ENCODE results near the gene DUSP1. TPM values are rescaled to one million over a fixed set of nuclear protein-coding genes. Genes with fewer than 3 reads are reported as not detected.

The DUSP1 gene
- total and polyA plus RNA-seq, 2 of the 4 experiments (the other 2 are of a cell fraction): 304 to 467 TPM

DNA sequence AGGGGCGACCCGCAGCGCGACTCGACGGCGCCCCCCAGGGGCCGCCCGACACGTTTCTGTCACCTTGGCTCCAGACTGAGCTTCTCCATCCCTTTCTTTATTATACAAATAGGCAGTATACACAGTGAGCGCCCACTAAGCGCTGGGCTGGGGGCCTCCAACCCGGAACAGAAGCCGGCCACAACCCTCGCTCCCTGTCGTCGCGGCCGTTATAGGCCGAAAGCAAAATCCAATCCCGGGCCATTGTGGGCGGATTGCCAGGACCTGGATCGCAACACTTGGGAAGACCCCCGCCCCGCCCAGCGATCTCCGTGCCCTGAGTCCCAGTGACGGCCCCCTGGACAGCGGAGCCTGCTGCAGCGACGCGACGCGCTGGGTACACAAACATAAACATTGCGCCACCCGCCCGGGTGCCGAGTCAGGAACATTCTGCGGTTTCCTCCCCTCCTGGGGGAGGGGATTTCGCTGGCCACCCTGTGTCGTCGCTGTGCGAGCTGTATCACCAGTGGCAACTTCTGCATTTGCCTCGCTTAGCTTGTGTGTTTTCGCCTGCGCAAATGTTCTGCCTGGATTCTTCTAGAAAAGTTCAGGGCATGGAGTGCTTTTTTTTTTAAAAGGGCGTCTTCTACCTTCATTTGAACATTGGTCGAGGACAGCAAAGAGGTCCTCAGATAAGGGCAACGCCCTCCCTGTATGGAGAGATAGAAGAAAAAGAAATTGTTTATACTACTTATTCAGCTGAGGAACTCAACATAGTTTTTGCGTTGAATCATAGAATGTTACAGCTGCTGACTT, 1.3 kb upstream of the DUSP1 start:
- peak overlapping the region; percentile 96 for H2AK5ac ChIP-seq (ENCODE audit: low read depth, low read length)
- peak overlapping the region; percentile 95 for H2AK9ac ChIP-seq (replicated peaks; ENCODE audit: low read depth, low read length, poor library complexity)
- BruUV-seq (replicated peaks): TSS peak; percentile 21
- peak overlapping the region; percentile 94 for H3K14ac ChIP-seq (replicated peaks; ENCODE audit: low read depth, low read length)
- in situ Hi-C loops (cut with MboI; ENCODE audit: low sequenced_read_pairs): loop anchor here (10.0 kb wide), 1 partner anchor 132 kb away; no protein-coding TSS in a partner anchor
- POLR2A ChIA-PET (ENCODE audit: unreplicated experiment): interaction anchor here (0.9 to 2.5 kb wide), 3 partner anchors 82 to 159 kb away, joined by 3 to 9 read pairs (median 4); no protein-coding TSS in a partner anchor
- peak overlapping the region; percentile 98 for H3K56ac ChIP-seq (ENCODE audit: extremely low read depth, insufficient read depth, low read length)
- CTCF ChIA-PET: interaction anchor here (0.6 to 3.4 kb wide), 11 partner anchors 11 to 167 kb away, joined by 3 to 18 read pairs (median 4); no protein-coding TSS in a partner anchor
- peaks cover 22% of the 10 kb centered on the region for H3K4me1 ChIP-seq (ENCODE audit: control insufficient read depth, insufficient read depth, low read length)
- peak overlapping the region; percentile 88 for H2AFZ ChIP-seq (replicated peaks; ENCODE audit: low read length, poor library complexity)
- dilution Hi-C loops (cut with HindIII; ENCODE audit: low sequenced_read_pairs, unreplicated experiment): no loop called here
- H2BK15ac ChIP-seq (ENCODE audit: low read depth, low read length): peak overlapping the region; percentile 69; the same call in 2 of the 3 replicates
- DNase-seq: peak; percentile 95
- peak overlapping the region; percentile 98 for H4K91ac ChIP-seq (ENCODE audit: insufficient read depth, low read depth, low read length)
- peak overlapping the region; percentile 92 to 96 for H4K8ac ChIP-seq (ENCODE audit: low read depth in 2 of 2, low read length in 2 of 2)
- H3K27ac ChIP-seq (ENCODE audit: insufficient read depth, low read length): peak overlapping the region; percentile 98
- peak overlapping the region; percentile 99 for H3K4ac ChIP-seq (ENCODE audit: low read depth, low read length)
- peak overlapping the region; percentile 92 for H3K4me2 ChIP-seq (ENCODE audit: low read depth, low read length)
- WGBS, 2 experiments (ENCODE audit: extremely low coverage in 2 of 2, insufficient read length in 1 of 2): 0% methylated on average over 28 of the region's 50 CpGs; no CpG with 5 or more reads in 1 of the 2 experiments
- H3K79me1 ChIP-seq (ENCODE audit: low read depth in 1 of 2, low read length in 2 of 2): peaks cover 10 to 46% of the 10 kb centered on the region in 2 experiments
- ATAC-seq (ENCODE audit: low read depth): peak; percentile 21
- peak overlapping the region; percentile 34 for H3K4me3 ChIP-seq (ENCODE audit: insufficient read depth, low read depth, low read length)
- peak overlapping the region; percentile 96 for H3K23ac ChIP-seq (ENCODE audit: low read depth, low read length)
- H4K20me1 ChIP-seq (ENCODE audit: insufficient read depth, low read length): peaks cover 36% of the 10 kb centered on the region
- peak overlapping the region; percentile 88 for H3K9ac ChIP-seq (ENCODE audit: low read depth, low read length)
- peaks cover 17% of the 10 kb centered on the region for H3K9me1 ChIP-seq (ENCODE audit: insufficient read depth, low read length)
- intact Hi-C loops (cut with micrococcal nuclease): loop anchor here (1.0 to 2.0 kb wide), 5 partner anchors 23 to 131 kb away; partner anchors contain the start of gene ERGIC1
- peak overlapping the region; percentile 99 for H2BK5ac ChIP-seq (ENCODE audit: low read depth, low read length, poor library complexity, severe bottlenecking)
- TF ChIP-seq BHLHE40 (IDR thresholded peaks at IDR 0.05; ENCODE audit: low read depth, low read length) (peak; percentile 72), SMC3 (IDR thresholded peaks at IDR 0.05; ENCODE audit: low read depth, low read length) (peak; percentile 47), FOS (IDR thresholded peaks at IDR 0.05; ENCODE audit: low read depth, low read length) (peak; percentile 76), NFE2L2 (IDR thresholded peaks at IDR 0.05; ENCODE audit: low read depth, low read length) (peak; percentile 88)
- TF ChIP-seq, protein P1, sequence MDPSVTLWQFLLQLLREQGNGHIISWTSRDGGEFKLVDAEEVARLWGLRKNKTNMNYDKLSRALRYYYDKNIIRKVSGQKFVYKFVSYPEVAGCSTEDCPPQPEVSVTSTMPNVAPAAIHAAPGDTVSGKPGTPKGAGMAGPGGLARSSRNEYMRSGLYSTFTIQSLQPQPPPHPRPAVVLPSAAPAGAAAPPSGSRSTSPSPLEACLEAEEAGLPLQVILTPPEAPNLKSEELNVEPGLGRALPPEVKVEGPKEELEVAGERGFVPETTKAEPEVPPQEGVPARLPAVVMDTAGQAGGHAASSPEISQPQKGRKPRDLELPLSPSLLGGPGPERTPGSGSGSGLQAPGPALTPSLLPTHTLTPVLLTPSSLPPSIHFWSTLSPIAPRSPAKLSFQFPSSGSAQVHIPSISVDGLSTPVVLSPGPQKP (IDR thresholded peaks at IDR 0.05; ENCODE audit: borderline replicate concordance, low read depth, low read length): no peak
- TF ChIP-seq, protein P2, sequence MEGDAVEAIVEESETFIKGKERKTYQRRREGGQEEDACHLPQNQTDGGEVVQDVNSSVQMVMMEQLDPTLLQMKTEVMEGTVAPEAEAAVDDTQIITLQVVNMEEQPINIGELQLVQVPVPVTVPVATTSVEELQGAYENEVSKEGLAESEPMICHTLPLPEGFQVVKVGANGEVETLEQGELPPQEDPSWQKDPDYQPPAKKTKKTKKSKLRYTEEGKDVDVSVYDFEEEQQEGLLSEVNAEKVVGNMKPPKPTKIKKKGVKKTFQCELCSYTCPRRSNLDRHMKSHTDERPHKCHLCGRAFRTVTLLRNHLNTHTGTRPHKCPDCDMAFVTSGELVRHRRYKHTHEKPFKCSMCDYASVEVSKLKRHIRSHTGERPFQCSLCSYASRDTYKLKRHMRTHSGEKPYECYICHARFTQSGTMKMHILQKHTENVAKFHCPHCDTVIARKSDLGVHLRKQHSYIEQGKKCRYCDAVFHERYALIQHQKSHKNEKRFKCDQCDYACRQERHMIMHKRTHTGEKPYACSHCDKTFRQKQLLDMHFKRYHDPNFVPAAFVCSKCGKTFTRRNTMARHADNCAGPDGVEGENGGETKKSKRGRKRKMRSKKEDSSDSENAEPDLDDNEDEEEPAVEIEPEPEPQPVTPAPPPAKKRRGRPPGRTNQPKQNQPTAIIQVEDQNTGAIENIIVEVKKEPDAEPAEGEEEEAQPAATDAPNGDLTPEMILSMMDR (conservative IDR thresholded peaks at IDR 0.05; ENCODE audit: low read depth, low read length): no peak
- peak overlapping the region; percentile 99 for H2BK20ac ChIP-seq (ENCODE audit: low read depth, low read length)
- H3K18ac ChIP-seq (ENCODE audit: low read depth, low read length): peak overlapping the region; percentile 94
- H3K27me3 ChIP-seq (ENCODE audit: control insufficient read depth, insufficient read depth, low read length): no peaks in the 10 kb centered on the region
- H4K5ac ChIP-seq (ENCODE audit: low read depth, low read length): peak overlapping the region; percentile 87
- H3K9me3 ChIP-seq (ENCODE audit: control insufficient read depth, insufficient read depth, low read length): no peaks in the 10 kb centered on the region
- peaks cover 26% of the 10 kb centered on the region for H3K36me3 ChIP-seq (ENCODE audit: control insufficient read depth, insufficient read depth, low read length)
- H2BK120ac ChIP-seq (ENCODE audit: low read depth, low read length): peak overlapping the region; percentile 99
